K562 (cell line): ENCODE results near the gene MYL4. TPM values are rescaled to one million over a fixed set of nuclear protein-coding genes. Genes with fewer than 3 reads are reported as not detected.

Experiments used
- CHCHD3 ChIP-seq: fragments of 250-450 bp; sonication (Bioruptor Pico); IDR thresholded peaks from 2 replicates; pipeline ENCODE4 v2.1.2; 2022; ENCODE audit warnings: mild to moderate bottlenecking
- E2F8 ChIP-seq: fragments of 450-650 bp; IDR thresholded peaks from 2 replicates; pipeline ENCODE4 v1.7.1; 2018; ENCODE audit warnings: mild to moderate bottlenecking, low read depth; ENCODE audit not compliant: partially characterized antibody
- EHMT2 ChIP-seq: fragments of 450-650 bp; IDR thresholded peaks from 2 replicates; pipeline ENCODE4 v1.6.1; 2018; ENCODE audit warnings: antibody characterized with exemption
- ETS2 ChIP-seq: IDR thresholded peaks from 2 replicates; pipeline ENCODE4 v1.6.1; 2016; ENCODE audit warnings: borderline replicate concordance, missing genetic modification characterization, mild to moderate bottlenecking, moderate library complexity, missing compliant biosample characterization; ENCODE audit not compliant: poor library complexity, severe bottlenecking
- JUN ChIP-seq, 2 experiments: sonication (generic) in 1 of 2; formaldehyde crosslinking in 1 of 2; IDR thresholded peaks; 2 replicates each; pipeline versions ENCODE4 v1.6.1 to v1.8.0; 2012 to 2022; ENCODE audit warnings: borderline replicate concordance in 2 of 2, mild to moderate bottlenecking in 2 of 2, improper control_type of control experiment in 1 of 2, low read depth in 1 of 2, low read length in 1 of 2, missing genetic modification reagents in 1 of 2
- KAT2B ChIP-seq: IDR thresholded peaks from one replicate; pipeline ENCODE4 v1.6.1; 2012; ENCODE audit warnings: low read depth, mild to moderate bottlenecking, control low read depth, inconsistent platforms, low read length, moderate library complexity
- KDM1A ChIP-seq, 2 experiments: fragments of 450-650 bp; IDR thresholded peaks; 2 replicates each; pipeline ENCODE4 v1.6.1; 2016; ENCODE audit warnings: mild to moderate bottlenecking in 2 of 2
- MYBL2 ChIP-seq, 2 experiments: fragments of 450-650 bp in 1 of 2; sonication (generic) in 1 of 2; formaldehyde crosslinking in 1 of 2; IDR thresholded peaks; 2 replicates each; pipeline versions ENCODE4 v1.6.1 to v1.8.1; 2017 to 2022; ENCODE audit warnings: borderline replicate concordance in 1 of 2, inconsistent platforms in 1 of 2, low read depth in 1 of 2, mild to moderate bottlenecking in 1 of 2, missing genetic modification reagents in 1 of 2, moderate library complexity in 1 of 2
- NFRKB ChIP-seq: fragments of 450-650 bp; IDR thresholded peaks from 2 replicates; pipeline ENCODE4 v1.6.1; 2016; ENCODE audit warnings: low read depth
- NR2C2 ChIP-seq, 2 experiments: fragments of 200-800 bp in 1 of 2; sonication (Bioruptor generic) in 1 of 2; sonication (generic) in 1 of 2; formaldehyde crosslinking in 1 of 2; IDR thresholded peaks; 2 replicates each; pipeline versions ENCODE4 v1.6.1 to v1.8.0; 2016 to 2022; ENCODE audit warnings: mild to moderate bottlenecking in 1 of 2, missing compliant biosample characterization in 1 of 2, missing genetic modification characterization in 1 of 2, missing genetic modification reagents in 1 of 2
- PML ChIP-seq: IDR thresholded peaks from 2 replicates; pipeline ENCODE4 v1.6.1; 2012; ENCODE audit warnings: low read length, inconsistent platforms
- SRSF3 ChIP-seq: fragments of 200-400 bp; formaldehyde crosslinking; IDR thresholded peaks from 2 replicates; pipeline ENCODE4 v1.6.1; 2016; ENCODE audit warnings: mild to moderate bottlenecking, low read length, moderate library complexity; ENCODE audit not compliant: insufficient read depth
- TBL1XR1 ChIP-seq, 2 experiments: IDR thresholded peaks; 2 replicates each; pipeline ENCODE4 v1.6.1; 2012; ENCODE audit warnings: improper control_type of control experiment in 2 of 2, low read length in 2 of 2, mild to moderate bottlenecking in 1 of 2
- ZNF316 ChIP-seq: fragments of 450-650 bp; IDR thresholded peaks from 2 replicates; pipeline ENCODE4 v1.6.1; 2016
- ZNF518B ChIP-seq: fragments of 250-450 bp; sonication (Bioruptor Pico); IDR thresholded peaks from 2 replicates; pipeline ENCODE4 v1.5.0; 2021; ENCODE audit warnings: mild to moderate bottlenecking, moderate library complexity
- ZNF766 ChIP-seq: fragments of 200-800 bp; sonication (Bioruptor generic); conservative IDR thresholded peaks from 2 replicates; pipeline ENCODE4 v1.6.1; 2016; ENCODE audit warnings: missing genetic modification characterization, missing compliant biosample characterization
- polyA plus RNA-seq, 8 experiments: library from polyadenylated mRNA; depleted of rRNA in 4 of 8; stranded (reverse) in 5 of 8; unstranded in 3 of 8; fragments of >200 nt; fragmentation: Nextera tagmentation in 2 of 8; fragmentation: Illumina TruSeq in 1 of 8; extraction: Ambion mirVana in 2 of 8; extraction: Trizol in 1 of 8; gene quantifications; 2 replicates each; pipeline versions ENCODE4 v1.2.1 to v1.2.3, GENCODE V29; 2011 to 2014; ENCODE audit warnings: inconsistent platforms in 1 of 8, missing spikeins in 1 of 8
- total RNA-seq, 7 experiments: library from RNA; depleted of rRNA in 6 of 7; stranded (reverse); fragments of >200 nt in 6 of 7; fragmentation: Illumina TruSeq in 2 of 7; extraction: Trizol in 2 of 7; gene quantifications; 2 replicates each; pipeline versions ENCODE4 v1.2.1 to v1.2.3, GENCODE V29; 2011 to 2021; ENCODE audit warnings: low replicate concordance in 1 of 7
- TF ChIP-seq, protein P1 (sequence below): sonication (generic); formaldehyde crosslinking; IDR thresholded peaks from 2 replicates; pipeline ENCODE4 v1.8.0; 2022; ENCODE audit warnings: missing genetic modification reagents, mild to moderate bottlenecking, moderate library complexity, borderline replicate concordance
- TF ChIP-seq, protein P2 (sequence below): fragments of 250-450 bp; sonication (Bioruptor Pico); IDR thresholded peaks from 2 replicates; pipeline ENCODE4 v1.9.0; 2021; ENCODE audit warnings: mild to moderate bottlenecking
- TF ChIP-seq, protein P3 (sequence below): IDR thresholded peaks from 2 replicates; pipeline ENCODE4 v1.6.1; 2011; ENCODE audit not compliant: insufficient read length; ENCODE audit errors: extremely low read depth

MYL4 gene
- total and polyA plus RNA-seq, 9 of the 15 experiments (the other 6 are each of a cell fraction or from before 2014, with no cell fraction given) = 117 to 423 (median 221) TPM

DNA sequence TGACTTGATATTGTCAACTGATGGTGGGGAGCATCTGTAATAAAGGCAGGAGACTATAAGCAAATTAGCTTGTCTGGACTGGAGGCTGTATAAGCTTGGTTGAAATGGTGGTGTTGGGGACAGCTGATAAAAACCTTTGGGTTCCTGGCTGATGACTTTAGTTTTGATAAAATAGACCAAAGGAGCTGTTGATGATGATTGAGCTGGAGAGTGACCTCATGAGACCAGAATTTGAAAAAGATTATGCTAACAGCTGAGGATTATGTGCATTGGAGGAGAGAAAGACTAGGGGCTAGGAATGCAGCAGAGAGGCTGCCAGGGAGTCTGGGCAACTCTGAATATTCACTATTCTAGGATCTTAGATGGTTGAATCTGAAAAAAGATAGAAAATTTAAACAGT lies 11.3 kb upstream of the MYL4 start (continued):
- TF ChIP-seq KDM1A (IDR thresholded peaks at IDR 0.05) = peak; percentile 76 to 82
- TF ChIP-seq KAT2B = no peak
- peak; percentile 45; the same call in 1 of the 2 replicates for TF ChIP-seq MYBL2 (IDR thresholded peaks at IDR 0.05; ENCODE audit: low read depth)
- no peak for TF ChIP-seq MYBL2 (CRISPR knock-in tag; IDR thresholded peaks at IDR 0.05; ENCODE audit: borderline replicate concordance)
- TF ChIP-seq ETS2 (tag) = no peak
- TF ChIP-seq, protein P1, sequence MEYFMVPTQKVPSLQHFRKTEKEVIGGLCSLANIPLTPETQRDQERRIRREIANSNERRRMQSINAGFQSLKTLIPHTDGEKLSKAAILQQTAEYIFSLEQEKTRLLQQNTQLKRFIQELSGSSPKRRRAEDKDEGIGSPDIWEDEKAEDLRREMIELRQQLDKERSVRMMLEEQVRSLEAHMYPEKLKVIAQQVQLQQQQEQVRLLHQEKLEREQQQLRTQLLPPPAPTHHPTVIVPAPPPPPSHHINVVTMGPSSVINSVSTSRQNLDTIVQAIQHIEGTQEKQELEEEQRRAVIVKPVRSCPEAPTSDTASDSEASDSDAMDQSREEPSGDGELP = peak; percentile 35; the same call in 1 of the 2 replicates
- TF ChIP-seq, protein P2, sequence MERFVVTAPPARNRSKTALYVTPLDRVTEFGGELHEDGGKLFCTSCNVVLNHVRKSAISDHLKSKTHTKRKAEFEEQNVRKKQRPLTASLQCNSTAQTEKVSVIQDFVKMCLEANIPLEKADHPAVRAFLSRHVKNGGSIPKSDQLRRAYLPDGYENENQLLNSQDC (CRISPR knock-in tag) = no peak
- TF ChIP-seq ZNF766 (CRISPR knock-in tag) = 0 out of 2 replicates have a peak, but pooled peaks have one; percentile 31
- peak; percentile 67 for TF ChIP-seq PML
- 0 out of 2 replicates have a peak, but pooled peaks have one; percentile 27 for TF ChIP-seq EHMT2
- TF ChIP-seq ZNF518B (CRISPR knock-in tag) = no peak
- TF ChIP-seq NR2C2 (CRISPR knock-in tag; IDR thresholded peaks at IDR 0.05) = no peak
- no peak for TF ChIP-seq NR2C2 (tag; IDR thresholded peaks at IDR 0.05)
- no peak for TF ChIP-seq CHCHD3 (CRISPR knock-in tag)
- no peak for TF ChIP-seq SRSF3
- peak; percentile 42; the same call in 1 of the 2 replicates for TF ChIP-seq JUN (IDR thresholded peaks at IDR 0.05; ENCODE audit: borderline replicate concordance, low read depth, low read length)
- no peak for TF ChIP-seq JUN (CRISPR knock-in tag; IDR thresholded peaks at IDR 0.05; ENCODE audit: borderline replicate concordance)
- no peak for TF ChIP-seq ZNF316
- TF ChIP-seq TBL1XR1 (IDR thresholded peaks at IDR 0.05; ENCODE audit: low read length in 2 of 2) = peak in 1 of 2 experiments; percentile 72; a peak in 2 of 4 replicates
- TF ChIP-seq NFRKB = no peak
- TF ChIP-seq, protein P3, sequence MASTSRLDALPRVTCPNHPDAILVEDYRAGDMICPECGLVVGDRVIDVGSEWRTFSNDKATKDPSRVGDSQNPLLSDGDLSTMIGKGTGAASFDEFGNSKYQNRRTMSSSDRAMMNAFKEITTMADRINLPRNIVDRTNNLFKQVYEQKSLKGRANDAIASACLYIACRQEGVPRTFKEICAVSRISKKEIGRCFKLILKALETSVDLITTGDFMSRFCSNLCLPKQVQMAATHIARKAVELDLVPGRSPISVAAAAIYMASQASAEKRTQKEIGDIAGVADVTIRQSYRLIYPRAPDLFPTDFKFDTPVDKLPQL = no peak
- no peak for TF ChIP-seq E2F8
